CD4-positive, alpha-beta T cell treated with Interleukin-6 for 4 hours (primary cell): ENCODE data around the gene PTPRJ.

Source experiments
- DNase-seq: peaks from one replicate; pipeline ENCODE4 v3.0.0-alpha.2; 2020; ENCODE audit warnings: mixed read lengths

PTPRJ gene

GRCh38 chr11:48041877-48042695, 61.7 kb downstream of the PTPRJ start:
- DNase-seq, result no peak

GRCh38 chr11:48043111-48043990, 63.0 kb downstream of the PTPRJ start:
- peak; percentile 50 for DNase-seq

DNA sequence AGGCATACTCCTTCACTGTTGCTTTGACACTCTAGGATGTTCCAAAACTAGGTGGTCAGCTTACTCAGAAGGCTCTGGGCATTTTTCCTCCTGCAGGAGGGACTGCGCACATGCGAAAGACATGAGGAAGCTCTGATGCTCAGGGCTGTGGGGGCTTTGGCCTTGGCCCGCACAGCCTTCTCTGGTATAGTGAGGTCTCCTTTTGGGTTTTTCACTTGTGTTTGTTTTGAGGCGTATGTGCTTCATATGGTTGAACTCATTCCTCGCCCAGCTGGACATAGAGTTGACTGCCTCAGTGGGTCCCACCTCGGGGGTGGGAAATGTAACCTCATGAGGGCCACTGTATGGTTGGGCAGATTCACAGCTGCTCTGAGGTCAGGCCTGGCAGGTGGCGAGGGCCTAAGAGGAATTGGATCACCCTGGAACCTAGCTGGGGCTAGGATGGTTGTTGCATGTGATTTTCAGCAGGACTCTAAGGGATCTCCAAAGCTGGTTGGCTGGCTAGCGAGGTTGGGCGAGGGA, 63.7 kb downstream of the PTPRJ start:
- no peak for DNase-seq

GRCh38 chr11:48044577-48044976, 64.2 kb downstream of the PTPRJ start:
- no peak for DNase-seq

GRCh38 chr11:48045536-48045935, 65.2 kb downstream of the PTPRJ start:
- DNase-seq, result no peak

DNA sequence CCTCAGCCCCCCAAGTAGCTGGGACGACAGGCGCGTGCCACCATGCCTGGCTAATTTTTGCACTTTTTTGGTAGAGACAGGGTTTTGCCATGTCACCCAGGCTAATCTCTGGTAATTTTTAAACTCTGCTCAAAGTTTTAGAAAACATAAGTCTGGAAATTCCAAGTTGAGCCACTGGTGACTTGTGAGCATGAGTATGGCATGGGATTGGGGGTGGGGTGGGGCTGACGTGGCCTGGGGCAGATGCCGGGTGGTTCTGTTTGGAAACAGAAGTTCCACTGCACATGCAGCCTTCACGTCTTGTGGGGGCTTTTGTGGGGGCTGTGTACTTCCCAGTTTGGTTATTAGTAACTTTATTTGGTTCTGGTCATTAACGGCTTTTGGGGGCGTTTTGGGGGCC, 67.3 kb downstream of the PTPRJ start:
- no peak for DNase-seq

DNA sequence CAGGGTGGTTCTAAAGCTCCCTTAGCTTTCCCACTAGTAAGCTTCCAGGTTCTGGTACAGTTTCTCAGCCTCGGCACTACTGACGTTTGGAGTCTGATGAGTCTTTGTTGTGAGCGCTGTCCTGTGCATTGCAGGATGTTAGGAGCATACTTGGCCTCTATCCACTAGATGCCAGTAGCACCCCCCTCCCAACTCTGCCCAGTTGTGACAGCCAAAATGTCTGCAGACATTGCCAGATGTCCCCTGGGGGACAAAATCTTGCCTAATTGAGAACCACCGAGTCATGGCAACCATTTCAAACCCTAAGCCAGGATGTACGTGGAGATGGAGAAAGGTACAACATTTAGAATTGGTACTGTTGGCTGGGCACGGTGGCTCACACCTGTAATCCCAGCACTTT, 68.7 kb downstream of the PTPRJ start:
- DNase-seq, result no peak

DNA sequence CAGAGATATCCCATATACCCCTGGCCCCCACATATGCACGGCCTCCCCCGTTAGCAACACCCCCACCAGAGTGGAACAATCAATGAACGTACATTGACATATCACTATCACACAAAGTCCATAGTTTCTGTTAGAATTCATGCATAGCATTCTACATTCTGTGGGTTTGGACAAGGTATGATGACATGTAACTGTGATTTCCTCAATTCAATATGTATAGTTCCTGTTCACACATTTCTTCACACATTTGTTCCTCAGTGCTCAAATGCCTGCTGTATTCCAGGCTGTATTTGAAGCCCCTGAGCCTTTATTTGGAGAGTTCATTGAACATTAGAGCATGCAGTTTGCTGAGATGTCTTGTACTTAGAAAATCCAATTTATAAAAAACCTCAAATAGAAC, 69.9 kb downstream of the PTPRJ start:
- DNase-seq, result no peak

- DNase-seq, result no peak
Observed at GRCh38 chr11:48051217-48051830, 71.0 kb downstream of the PTPRJ start.

- DNase-seq, result no peak
Observed at GRCh38 chr11:48052183-48053044, 72.1 kb downstream of the PTPRJ start.

DNA sequence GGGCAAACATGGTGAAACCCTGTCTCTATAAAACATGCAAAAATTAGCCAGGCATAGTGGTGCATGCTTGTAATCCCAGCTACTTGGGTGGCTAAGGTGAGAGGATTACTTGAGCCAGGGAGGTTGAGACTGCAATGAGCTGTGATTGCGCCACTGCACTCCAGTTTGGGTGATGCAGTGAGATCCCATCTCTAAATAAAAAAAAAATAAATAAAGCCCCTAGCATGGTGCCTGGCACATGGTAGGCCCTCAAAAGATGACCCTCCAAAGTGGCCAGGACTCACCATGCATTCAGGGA, 74.6 kb downstream of the PTPRJ start:
- DNase-seq, result no peak

DNA sequence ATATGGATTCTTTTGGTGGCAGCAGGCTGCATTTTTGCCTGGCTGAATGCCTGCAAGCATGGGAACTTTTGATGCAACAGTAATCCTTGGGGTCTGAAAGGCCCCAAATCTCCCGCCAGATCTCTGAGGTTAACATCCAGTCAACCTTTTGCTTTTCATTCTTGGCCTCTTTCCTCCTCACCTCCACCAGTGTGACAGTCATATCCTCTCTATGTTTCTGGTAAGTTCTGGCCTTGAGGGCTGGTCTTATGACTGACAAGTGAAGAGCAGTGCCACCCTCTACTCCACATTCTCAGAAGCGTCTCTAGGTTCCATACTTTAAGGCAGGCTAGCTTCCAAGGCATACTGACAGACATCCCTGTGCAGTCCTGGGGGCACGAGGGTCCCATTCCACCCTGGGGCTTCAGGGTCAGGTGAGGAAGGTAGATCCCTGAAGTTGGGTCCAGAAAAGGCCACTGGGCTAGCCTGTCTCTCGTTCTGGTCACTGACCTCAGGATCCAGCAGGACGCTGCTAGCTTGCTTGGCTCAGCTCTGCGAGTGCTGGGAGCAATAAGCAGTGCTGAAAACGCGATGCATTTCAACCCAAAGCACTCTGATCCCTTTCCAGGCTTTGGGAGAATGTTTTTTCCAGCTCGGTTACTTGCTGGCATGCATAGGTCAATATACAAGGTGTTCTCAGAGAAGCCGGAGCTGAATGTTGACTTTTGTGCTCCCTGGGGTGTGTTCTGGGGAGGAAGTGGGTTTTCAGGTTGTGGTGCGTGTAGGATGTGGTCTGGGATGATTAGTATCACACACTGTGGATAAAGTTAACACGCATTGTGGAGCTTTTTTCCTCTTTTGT, 75.2 kb downstream of the PTPRJ start:
- DNase-seq, result peak; percentile 73

- DNase-seq, result no peak
Observed at GRCh38 chr11:48056325-48057183, 76.2 kb downstream of the PTPRJ start.

- DNase-seq, result no peak
Observed at GRCh38 chr11:48058064-48058463, 77.7 kb downstream of the PTPRJ start.

- no peak for DNase-seq
Observed at GRCh38 chr11:48058788-48059187, 78.4 kb downstream of the PTPRJ start.

- DNase-seq, result no peak
Observed at GRCh38 chr11:48062649-48063048, 82.3 kb downstream of the PTPRJ start.

- DNase-seq, result no peak
Observed at GRCh38 chr11:48063424-48063978, 83.1 kb downstream of the PTPRJ start.

DNA sequence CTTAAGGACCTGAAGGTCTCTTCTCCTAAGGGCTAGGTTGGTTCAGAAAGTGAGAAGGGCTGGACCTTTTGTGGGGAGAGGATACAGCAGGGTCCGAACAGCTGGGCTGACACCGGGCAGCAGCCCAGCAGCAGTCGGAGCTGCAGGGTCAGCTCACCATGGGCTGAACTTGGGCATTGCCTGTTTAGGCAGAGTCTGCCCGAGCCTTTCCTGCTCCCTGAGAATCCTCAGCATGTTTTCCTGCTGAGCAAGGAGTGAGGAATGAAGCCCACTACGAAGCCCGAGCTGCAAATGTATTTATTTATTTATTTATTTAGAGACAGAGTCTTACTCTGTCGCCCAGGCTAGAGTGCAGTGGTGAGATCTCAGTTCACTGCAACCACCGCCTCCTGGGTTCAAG, 83.9 kb downstream of the PTPRJ start:
- DNase-seq, result no peak

- no peak for DNase-seq
Observed at GRCh38 chr11:48066881-48067800, 86.8 kb downstream of the PTPRJ start.
